GM21367 (cell line): Measurements from ENCODE around the gene CFAP410.

ENCODE experiments used
- ATAC-seq: cut with Tn5 transposase; IDR thresholded peaks from one replicate; pipeline ENCODE4 v1.9.1; 2021; ENCODE audit not compliant: unreplicated experiment

The CFAP410 gene

GRCh38 chr21:44331650-44332307, 7.4 kb downstream of the CFAP410 start:
- ATAC-seq, result no peak

DNA sequence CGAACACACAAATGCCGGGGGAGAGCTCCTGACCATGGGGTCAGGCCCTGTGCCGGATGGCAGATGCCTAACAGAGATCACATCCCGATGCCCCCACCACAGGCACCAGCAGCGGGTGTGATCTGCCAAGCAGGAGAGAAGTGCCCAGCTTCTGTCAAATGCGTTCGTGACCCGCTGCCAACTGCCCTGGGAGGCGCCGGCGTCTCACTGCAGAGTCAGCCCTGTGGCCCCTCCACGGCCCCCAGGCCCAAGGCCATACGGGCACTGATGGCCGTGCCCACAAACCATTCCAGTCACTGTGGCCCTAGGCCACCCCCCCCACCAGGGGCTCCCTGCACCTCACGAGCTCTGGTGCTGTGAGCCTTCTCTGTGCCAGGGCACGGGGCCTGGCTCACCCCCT, 8.0 kb downstream of the CFAP410 start:
- ATAC-seq, result no peak

DNA sequence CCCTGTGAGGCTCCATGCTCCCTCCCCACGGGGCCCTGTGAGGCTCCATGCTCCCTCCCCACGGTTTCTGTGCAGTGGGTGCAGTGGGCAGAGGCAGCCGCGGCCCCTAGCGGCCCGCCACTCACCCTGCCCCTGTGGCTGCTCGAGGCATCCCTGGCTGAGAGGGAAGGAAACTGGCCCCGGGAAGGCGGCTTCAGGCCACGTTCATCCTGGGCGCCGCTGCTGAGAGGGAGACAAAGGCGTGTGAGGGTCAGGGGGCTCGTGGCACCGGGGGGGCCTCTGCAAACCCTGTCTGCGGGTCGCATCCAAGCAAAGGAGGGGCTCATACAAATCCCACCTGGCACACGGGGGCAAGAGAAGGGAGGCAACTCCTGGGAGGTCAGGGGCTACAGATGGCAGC, 8.5 kb downstream of the CFAP410 start:
- ATAC-seq, result no peak

- no peak for ATAC-seq
These were observed 9.1 kb downstream of the CFAP410 start for GRCh38 chr21:44329971-44330681.

DNA sequence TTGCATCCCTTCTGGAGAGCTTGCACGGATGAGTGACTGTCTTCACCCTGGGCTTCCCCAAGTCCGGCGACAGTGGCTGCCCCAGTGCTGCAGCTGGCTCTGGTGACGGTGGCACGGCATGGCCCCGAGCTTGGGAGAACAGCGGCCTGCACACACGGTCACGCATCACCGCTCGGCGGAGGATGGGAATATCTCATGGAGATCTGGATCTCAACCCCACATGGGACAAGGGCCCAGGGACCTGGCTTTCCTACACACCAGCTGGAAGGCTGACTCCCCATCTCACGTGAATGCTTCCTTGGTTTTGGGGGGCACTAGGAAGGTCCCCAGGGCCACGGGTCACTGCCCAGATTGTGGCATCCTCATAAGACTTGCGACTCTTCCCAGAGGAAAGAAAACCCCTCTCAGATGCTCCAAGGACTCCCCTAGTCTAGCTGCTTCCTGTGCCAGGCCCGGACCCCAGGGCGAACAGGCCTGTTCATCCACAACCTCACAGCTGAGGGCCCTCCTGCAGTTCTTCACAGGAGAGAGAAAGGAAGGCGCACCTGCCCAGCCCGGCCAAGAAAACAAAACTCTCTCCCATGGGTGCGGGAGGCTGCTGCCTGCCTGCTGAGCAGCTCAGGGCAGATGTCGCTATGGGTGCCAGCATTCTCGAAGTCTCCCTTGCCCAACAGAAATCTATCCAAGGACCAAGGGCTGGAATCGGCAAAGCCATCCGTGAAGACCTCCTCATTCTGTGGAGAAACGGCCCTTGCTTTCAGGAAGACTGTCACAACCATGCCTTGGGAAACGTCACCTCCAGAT, 9.9 kb downstream of the CFAP410 start:
- no peak for ATAC-seq

DNA sequence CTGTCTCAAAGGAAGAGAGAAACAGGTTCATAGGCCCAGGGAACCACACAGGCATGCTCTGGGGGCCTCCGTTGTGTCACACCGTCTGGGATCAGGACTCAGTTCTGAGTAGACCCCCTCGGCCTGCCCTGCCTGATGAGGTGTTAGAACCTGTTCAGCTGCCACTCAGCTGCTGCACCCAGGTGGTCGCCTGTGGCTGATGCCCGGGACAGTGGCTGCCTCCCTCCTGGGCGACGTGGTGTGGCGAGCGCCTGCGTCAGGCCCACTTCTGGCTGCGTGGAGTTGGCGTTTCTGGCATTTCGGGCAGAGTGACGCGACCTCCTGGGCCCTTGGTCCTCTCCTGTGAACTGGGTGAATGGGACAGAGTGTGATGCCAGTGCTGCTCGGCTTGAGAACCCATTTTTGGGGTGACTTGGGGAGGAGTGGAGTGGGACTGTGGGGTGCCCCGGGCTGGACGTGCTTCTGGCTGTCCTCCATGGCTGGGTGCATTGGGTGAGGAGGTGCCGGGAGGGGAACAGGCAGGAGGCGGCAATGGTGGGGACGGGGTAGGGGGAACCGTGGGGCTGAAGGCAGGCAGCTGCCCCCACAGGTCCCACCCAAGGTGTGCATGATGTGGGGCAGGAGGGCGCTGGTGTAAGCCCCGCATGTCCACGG, 10.8 kb downstream of the CFAP410 start:
- ATAC-seq, result no peak

DNA sequence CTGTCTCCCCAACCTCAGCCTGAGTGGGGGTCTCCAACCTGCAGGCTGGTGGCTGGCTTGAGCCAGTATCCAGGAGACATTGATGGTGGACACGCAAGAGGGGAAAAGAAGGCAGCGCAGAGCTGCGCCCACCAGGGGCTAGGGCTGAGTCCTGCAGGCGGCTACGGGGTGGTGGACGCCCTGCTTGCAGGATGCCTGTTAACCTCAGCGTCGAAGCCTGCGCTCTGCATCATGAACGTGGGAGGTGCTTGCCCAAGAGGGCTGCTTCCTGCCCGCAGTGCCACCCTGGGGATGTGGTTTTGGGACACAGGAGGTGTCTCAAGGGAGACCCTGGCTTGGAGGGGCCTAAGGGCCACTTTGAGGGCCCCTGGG, 11.6 kb downstream of the CFAP410 start:
- no peak for ATAC-seq

DNA sequence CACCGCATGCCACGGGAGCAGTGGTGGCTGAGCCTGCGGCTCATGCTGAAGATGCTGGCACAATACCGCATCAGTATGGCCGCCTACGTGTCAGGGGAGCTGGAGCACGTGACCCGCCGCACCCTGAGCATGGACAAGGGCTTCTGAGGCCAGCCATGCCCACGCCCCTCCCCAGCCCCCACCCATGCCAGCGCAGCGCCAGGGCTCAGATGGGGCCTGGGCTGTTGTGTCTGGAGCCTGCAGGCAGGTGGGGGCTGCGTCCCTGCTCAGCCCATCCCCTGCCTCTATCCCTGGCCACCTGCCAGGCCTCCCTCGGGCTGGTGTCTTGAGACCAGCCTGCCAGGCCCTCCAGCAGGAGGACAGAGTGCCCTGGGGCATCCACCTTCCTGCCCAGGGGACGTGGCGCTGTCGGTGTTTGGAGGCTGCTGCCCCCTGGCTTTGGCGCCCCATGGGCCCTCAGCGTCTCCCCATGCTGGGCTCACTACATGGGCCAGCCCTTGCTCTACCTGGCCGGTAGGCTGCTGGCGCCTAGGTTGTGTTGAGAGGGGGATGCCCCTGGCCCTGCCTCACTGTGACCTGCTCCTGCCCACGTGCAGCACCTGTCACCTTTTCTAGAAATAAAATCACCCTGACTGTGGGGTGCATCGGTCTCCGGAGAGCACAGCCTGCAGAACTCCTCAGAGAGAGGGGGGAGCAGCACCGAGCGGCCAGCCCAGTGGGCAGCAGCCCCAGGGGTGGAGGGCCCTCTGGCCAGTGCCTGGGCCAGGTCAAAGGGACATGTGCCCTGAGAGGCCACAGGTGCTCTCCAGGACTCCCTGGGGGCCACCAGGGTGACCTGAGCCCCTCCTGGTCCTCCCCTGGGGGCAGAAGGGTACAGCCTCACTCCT, 12.2 kb downstream of the CFAP410 start:
- ATAC-seq, result no peak

GRCh38 chr21:44326272-44326647, 12.9 kb downstream of the CFAP410 start:
- ATAC-seq, result no peak

DNA sequence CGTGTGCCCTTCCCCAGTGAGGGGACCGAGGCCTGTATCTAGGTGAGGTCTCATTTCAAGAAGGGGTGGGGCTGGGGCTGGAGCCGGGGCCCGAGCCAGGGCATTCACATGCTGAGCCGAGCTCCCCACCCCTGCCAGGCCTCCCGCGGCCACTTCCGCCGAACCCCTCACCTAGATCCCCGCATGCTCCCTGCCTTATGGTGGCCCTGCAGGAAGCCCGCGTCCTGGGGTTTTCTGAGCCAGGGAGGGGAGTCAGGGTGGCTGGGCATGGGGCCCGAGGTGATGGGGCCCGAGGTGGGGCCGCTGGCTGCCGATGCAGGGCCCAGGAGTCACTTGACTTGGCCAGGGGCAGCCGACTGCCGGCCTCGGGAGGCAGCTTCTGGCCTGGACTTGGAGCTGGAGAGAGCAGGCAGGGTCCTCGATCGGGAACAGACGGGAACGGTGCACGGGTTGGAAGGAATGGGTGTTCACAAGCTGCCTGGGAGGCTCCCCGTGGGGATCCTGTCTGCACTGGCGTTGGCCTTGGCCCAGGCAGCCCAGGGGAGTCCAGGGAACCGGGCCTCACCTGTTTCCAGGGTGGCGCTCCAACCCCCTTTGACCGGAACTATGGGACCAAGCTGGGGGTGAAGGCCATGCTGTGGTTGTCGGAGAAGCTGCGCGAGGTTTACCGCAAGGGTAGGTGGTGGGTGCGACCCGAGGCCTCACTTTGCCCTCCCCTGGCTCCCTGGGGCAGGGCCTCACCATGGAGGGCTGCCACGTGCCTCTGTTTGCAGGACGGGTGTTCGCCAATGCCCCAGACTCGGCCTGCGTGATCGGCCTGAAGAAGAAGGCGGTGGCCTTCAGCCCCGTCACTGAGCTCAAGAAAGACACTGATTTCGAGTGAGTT, 13.6 kb downstream of the CFAP410 start:
- ATAC-seq, result no peak

GRCh38 chr21:44324854-44325107, 14.4 kb downstream of the CFAP410 start:
- ATAC-seq, result no peak

GRCh38 chr21:44324106-44324853, 14.9 kb downstream of the CFAP410 start:
- ATAC-seq, result no peak

DNA sequence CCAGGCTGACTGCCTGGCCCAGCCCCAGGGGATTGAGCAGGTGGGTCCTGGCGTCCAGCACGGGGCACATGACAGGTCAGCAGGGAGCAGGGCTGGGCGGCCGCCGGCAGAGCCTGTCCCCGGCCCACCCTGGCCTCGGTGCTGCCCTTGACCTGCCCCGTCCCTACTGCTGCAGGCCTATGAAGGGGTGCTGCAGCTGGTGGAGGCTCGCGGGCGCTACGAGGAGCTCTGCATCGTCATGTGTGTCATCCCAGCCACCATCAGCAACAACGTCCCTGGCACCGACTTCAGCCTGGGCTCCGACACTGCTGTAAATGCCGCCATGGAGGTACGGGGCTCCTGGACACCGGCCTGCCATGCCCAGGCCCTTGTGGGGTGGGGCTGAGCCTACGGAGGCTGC, 15.6 kb downstream of the CFAP410 start:
- ATAC-seq, result no peak

DNA sequence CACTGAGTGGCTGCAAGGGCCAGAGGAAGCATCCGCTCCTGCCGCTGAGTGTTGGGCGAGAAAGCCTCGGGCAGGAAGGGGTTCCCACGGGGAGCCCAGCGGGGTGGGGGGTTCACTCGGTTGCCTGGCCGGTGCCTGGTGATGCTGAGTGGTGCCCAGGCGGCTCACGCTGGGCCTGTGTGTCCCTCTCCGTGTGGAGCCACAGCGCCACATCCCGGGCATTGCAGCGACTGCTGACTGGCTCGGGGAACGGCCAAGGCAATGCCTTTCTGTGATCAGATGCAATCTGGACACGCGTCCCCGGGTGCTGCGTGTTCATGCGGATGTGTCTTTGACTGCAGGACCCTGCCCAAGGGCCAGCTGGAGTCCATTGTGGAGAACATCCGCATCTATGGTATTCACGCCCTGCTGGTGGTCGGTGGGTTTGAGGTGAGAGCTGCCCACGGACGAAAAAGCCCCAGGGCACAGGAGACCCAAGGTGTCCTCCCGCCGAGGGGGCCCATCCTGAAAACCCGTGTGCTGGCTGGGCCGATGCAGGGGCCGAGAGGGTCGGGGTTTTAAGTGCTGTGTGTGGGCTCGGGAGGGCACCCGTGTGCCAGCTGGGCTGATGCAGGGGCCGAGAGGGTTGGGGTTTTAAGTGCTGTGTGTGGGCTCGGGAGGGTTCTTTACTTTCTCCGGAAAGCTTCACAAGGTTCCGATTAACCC, 16.4 kb downstream of the CFAP410 start:
- no peak for ATAC-seq

GRCh38 chr21:44321846-44322450, 17.2 kb downstream of the CFAP410 start:
- no peak for ATAC-seq

- no peak for ATAC-seq
These were observed 18.3 kb downstream of the CFAP410 start for GRCh38 chr21:44320847-44321246.

- ATAC-seq, result no peak
These were observed 19.7 kb downstream of the CFAP410 start for GRCh38 chr21:44319407-44320065.
